ENCODE data around the gene THSD4.
"Not testable (repeated sequence)": the region's sequence is repeated elsewhere in the genome, so short reads cannot be mapped to it uniquely, and the experiment has no call there.

Gene THSD4

DNA sequence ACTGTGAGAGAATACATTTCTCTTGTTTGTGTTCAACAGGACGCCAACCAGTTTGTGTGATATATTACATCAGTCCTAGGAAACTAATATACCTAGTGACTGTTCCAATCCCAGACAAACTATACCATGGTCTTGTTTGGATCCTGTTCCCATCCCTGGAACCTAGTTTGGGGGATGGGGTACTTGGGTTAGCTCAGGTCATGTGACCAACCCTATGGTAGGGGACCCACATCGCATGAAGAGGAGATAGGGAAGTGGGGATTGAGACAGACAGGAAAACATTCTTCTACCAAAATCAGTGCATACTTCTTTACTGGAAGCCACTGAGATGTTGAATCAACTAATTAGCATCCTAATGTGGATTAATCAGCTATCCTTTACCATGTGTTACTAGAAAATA is 146.1 kb downstream of the THSD4 start:
- Histone ChIP-seq H3K27ac (ENCODE audit: low read length) (no peak overlapping the region), H3K27me3 (ENCODE audit: control insufficient read depth in 1 of 2, insufficient read depth in 2 of 2, low read length in 2 of 2) (no peaks in the 10 kb centered on the region), H3K36me3 (ENCODE audit: control insufficient read depth in 2 of 2, insufficient read depth in 2 of 2, low read length in 2 of 2) (peaks cover 0 to 3% of the 10 kb centered on the region in 2 donors), H3K9me3 (ENCODE audit: control insufficient read depth in 2 of 2, low read length in 2 of 2) (no peaks in the 10 kb centered on the region), H3K4me1 (ENCODE audit: control insufficient read depth, insufficient read depth, low read length) (no peaks in the 10 kb centered on the region), H3K4me3 (ENCODE audit: low read length in 2 of 2) (no peak overlapping the region), H3K9ac (ENCODE audit: low read length in 2 of 2) (no peak overlapping the region)

DNA sequence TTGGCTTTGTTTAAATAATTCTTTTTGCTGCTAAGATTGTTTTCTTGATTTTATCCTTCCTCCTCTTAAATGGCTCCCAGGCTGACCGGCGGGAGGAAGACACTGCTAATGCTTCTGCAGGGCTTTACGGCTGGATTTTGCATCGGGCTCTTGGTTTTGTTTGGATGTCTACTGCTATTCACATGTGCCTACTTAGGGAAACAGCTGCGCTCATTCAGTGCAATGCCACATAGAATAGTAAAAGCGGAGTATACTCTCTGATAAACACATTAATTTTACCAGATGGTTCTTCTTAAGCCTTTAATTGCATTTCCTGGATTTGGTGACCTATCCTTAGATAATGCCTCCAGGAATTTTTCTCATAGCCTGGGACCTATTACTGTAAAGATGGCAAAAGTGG is 146.6 kb downstream of the THSD4 start:
- Histone ChIP-seq H3K27ac (ENCODE audit: low read length) (no peak overlapping the region), H3K9me3 (ENCODE audit: control insufficient read depth in 2 of 2, low read length in 2 of 2) (no peaks in the 10 kb centered on the region), H3K4me1 (ENCODE audit: control insufficient read depth, insufficient read depth, low read length) (no peaks in the 10 kb centered on the region), H3K9ac (ENCODE audit: low read length in 2 of 2) (no peak overlapping the region), H3K36me3 (ENCODE audit: control insufficient read depth in 2 of 2, insufficient read depth in 2 of 2, low read length in 2 of 2) (peaks cover 0 to 2% of the 10 kb centered on the region in 2 donors), H3K27me3 (ENCODE audit: control insufficient read depth in 1 of 2, insufficient read depth in 2 of 2, low read length in 2 of 2) (no peaks in the 10 kb centered on the region), H3K4me3 (ENCODE audit: low read length in 2 of 2) (no peak overlapping the region)

GRCh38 chr15:71262599-71262998 is 147.3 kb downstream of the THSD4 start:
- Histone ChIP-seq H3K9ac (ENCODE audit: low read length in 2 of 2) (no peak overlapping the region), H3K9me3 (ENCODE audit: control insufficient read depth in 2 of 2, low read length in 2 of 2) (no peaks in the 10 kb centered on the region), H3K36me3 (ENCODE audit: control insufficient read depth in 2 of 2, insufficient read depth in 2 of 2, low read length in 2 of 2) (peaks cover 0 to 2% of the 10 kb centered on the region in 2 donors), H3K4me3 (ENCODE audit: low read length in 2 of 2) (no peak overlapping the region), H3K4me1 (ENCODE audit: control insufficient read depth, insufficient read depth, low read length) (no peaks in the 10 kb centered on the region), H3K27me3 (ENCODE audit: control insufficient read depth in 1 of 2, insufficient read depth in 2 of 2, low read length in 2 of 2) (no peaks in the 10 kb centered on the region), H3K27ac (ENCODE audit: low read length) (no peak overlapping the region)

DNA sequence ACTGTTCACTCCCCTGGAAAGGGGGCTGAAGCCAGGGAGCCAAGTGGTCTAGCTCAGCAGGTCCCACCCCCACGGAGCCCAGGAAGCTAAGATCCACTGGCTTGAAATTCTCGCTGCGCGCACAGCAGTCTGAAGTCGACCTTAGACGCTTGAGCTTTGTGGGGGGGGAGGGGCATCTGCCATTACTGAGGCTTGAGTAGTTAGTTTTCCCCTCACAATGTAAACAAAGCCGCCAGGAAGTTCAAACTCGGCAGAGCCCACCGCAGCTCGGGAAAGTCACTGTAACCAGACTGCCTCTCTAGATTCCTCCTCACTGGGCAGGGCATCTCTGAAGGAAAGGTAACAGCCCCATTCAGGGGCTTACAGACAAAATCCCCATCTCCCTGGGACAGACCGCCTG is 150.3 kb downstream of the THSD4 start:
- not testable (repeated sequence) for H3K4me1 ChIP-seq (ENCODE audit: control insufficient read depth, insufficient read depth, low read length); H3K9ac ChIP-seq (ENCODE audit: low read length in 2 of 2); H3K36me3 ChIP-seq (ENCODE audit: control insufficient read depth in 2 of 2, insufficient read depth in 2 of 2, low read length in 2 of 2); H3K4me3 ChIP-seq (ENCODE audit: low read length in 2 of 2); H3K27ac ChIP-seq (ENCODE audit: low read length); H3K9me3 ChIP-seq (ENCODE audit: control insufficient read depth in 2 of 2, low read length in 2 of 2); H3K27me3 ChIP-seq (ENCODE audit: control insufficient read depth in 1 of 2, insufficient read depth in 2 of 2, low read length in 2 of 2)

GRCh38 chr15:71271327-71271726 is 156.1 kb downstream of the THSD4 start:
- no peaks in the 10 kb centered on the region for H3K27me3 ChIP-seq (ENCODE audit: control insufficient read depth in 1 of 2, insufficient read depth in 2 of 2, low read length in 2 of 2)
- H3K9me3 ChIP-seq (ENCODE audit: control insufficient read depth in 2 of 2, low read length in 2 of 2), result no peaks in the 10 kb centered on the region
- no peaks in the 10 kb centered on the region for H3K4me1 ChIP-seq (ENCODE audit: control insufficient read depth, insufficient read depth, low read length)
- H3K4me3 ChIP-seq (ENCODE audit: low read length in 2 of 2), result no peak overlapping the region
- H3K27ac ChIP-seq (ENCODE audit: low read length), result no peak overlapping the region
- no peak overlapping the region for H3K9ac ChIP-seq (ENCODE audit: low read length in 2 of 2)
- no peaks in the 10 kb centered on the region for H3K36me3 ChIP-seq (ENCODE audit: control insufficient read depth in 2 of 2, insufficient read depth in 2 of 2, low read length in 2 of 2)

DNA sequence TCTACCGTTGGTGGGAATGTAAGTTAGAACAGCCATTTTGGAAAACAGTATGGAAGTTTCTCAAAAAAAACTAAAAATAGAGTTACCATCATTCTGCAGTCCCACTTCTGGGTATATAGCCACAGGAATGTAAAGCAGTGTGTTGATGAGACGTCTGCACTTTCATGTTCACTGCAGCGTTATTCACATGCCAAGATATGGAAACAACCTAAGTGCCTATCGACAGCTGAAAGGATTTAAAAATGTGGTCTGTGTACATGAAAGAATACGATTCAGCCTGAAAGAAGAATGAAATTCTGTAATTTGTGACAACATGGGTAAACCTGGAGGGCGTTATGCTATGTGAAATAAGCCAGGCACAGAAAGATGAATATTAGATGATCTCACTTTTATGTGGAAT is 157.7 kb downstream of the THSD4 start:
- Histone ChIP-seq H3K27ac (ENCODE audit: low read length) (no peak overlapping the region), H3K27me3 (ENCODE audit: control insufficient read depth in 1 of 2, insufficient read depth in 2 of 2, low read length in 2 of 2) (no peaks in the 10 kb centered on the region), H3K9me3 (ENCODE audit: control insufficient read depth in 2 of 2, low read length in 2 of 2) (no peaks in the 10 kb centered on the region), H3K36me3 (ENCODE audit: control insufficient read depth in 2 of 2, insufficient read depth in 2 of 2, low read length in 2 of 2) (no peaks in the 10 kb centered on the region), H3K4me3 (ENCODE audit: low read length in 2 of 2) (no peak overlapping the region), H3K9ac (ENCODE audit: low read length in 2 of 2) (no peak overlapping the region), H3K4me1 (ENCODE audit: control insufficient read depth, insufficient read depth, low read length) (no peaks in the 10 kb centered on the region)

GRCh38 chr15:71273731-71274447 is 158.6 kb downstream of the THSD4 start:
- Histone ChIP-seq H3K9ac (ENCODE audit: low read length in 2 of 2) (no peak overlapping the region), H3K27ac (ENCODE audit: low read length) (no peak overlapping the region), H3K36me3 (ENCODE audit: control insufficient read depth in 2 of 2, insufficient read depth in 2 of 2, low read length in 2 of 2) (no peaks in the 10 kb centered on the region), H3K4me3 (ENCODE audit: low read length in 2 of 2) (no peak overlapping the region), H3K4me1 (ENCODE audit: control insufficient read depth, insufficient read depth, low read length) (peaks cover 3% of the 10 kb centered on the region), H3K27me3 (ENCODE audit: control insufficient read depth in 1 of 2, insufficient read depth in 2 of 2, low read length in 2 of 2) (no peaks in the 10 kb centered on the region), H3K9me3 (ENCODE audit: control insufficient read depth in 2 of 2, low read length in 2 of 2) (no peaks in the 10 kb centered on the region)

DNA sequence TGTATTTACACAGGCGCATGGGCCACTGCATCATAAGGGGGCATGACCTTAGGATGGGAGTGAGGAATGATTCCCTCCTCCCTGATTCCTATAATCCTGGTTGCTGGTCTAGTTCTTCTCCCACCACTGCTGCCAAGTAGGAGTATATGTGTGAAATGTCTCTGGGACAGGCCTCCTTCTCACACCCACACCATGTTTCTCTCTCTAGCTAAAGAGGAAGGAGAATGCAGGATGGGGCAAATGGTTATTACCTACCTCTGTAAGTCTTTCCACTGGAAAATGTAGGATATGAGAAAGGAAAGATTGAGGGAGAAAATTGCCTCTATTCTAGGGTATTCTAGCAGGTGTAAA is 159.2 kb downstream of the THSD4 start:
- Histone ChIP-seq H3K27ac (ENCODE audit: low read length) (no peak overlapping the region), H3K9ac (ENCODE audit: low read length in 2 of 2) (no peak overlapping the region), H3K4me1 (ENCODE audit: control insufficient read depth, insufficient read depth, low read length) (peaks cover 8% of the 10 kb centered on the region), H3K9me3 (ENCODE audit: control insufficient read depth in 2 of 2, low read length in 2 of 2) (no peaks in the 10 kb centered on the region), H3K36me3 (ENCODE audit: control insufficient read depth in 2 of 2, insufficient read depth in 2 of 2, low read length in 2 of 2) (no peaks in the 10 kb centered on the region), H3K4me3 (ENCODE audit: low read length in 2 of 2) (no peak overlapping the region), H3K27me3 (ENCODE audit: control insufficient read depth in 1 of 2, insufficient read depth in 2 of 2, low read length in 2 of 2) (no peaks in the 10 kb centered on the region)

- no peak overlapping the region for H3K9ac ChIP-seq (ENCODE audit: low read length in 2 of 2)
- no peaks in the 10 kb centered on the region for H3K27me3 ChIP-seq (ENCODE audit: control insufficient read depth in 1 of 2, insufficient read depth in 2 of 2, low read length in 2 of 2)
- H3K27ac ChIP-seq (ENCODE audit: low read length), result no peak overlapping the region
- H3K4me1 ChIP-seq (ENCODE audit: control insufficient read depth, insufficient read depth, low read length), result peaks cover 13% of the 10 kb centered on the region
- no peaks in the 10 kb centered on the region for H3K36me3 ChIP-seq (ENCODE audit: control insufficient read depth in 2 of 2, insufficient read depth in 2 of 2, low read length in 2 of 2)
- H3K9me3 ChIP-seq (ENCODE audit: control insufficient read depth in 2 of 2, low read length in 2 of 2), result no peaks in the 10 kb centered on the region
- H3K4me3 ChIP-seq (ENCODE audit: low read length in 2 of 2), result no peak overlapping the region
Measured at GRCh38 chr15:71275098-71275497, 159.8 kb downstream of the THSD4 start.

GRCh38 chr15:71275566-71276335 is 160.5 kb downstream of the THSD4 start:
- H3K4me1 ChIP-seq (ENCODE audit: control insufficient read depth, insufficient read depth, low read length), result peaks cover 13% of the 10 kb centered on the region
- H3K4me3 ChIP-seq (ENCODE audit: low read length in 2 of 2), result no peak overlapping the region
- H3K27ac ChIP-seq (ENCODE audit: low read length), result no peak overlapping the region

GRCh38 chr15:71276336-71276665 is 161.0 kb downstream of the THSD4 start:
- H3K4me3 ChIP-seq (ENCODE audit: low read length in 2 of 2), result no peak overlapping the region
- no peak overlapping the region for H3K27ac ChIP-seq (ENCODE audit: low read length)

More at GRCh38 chr15:71275566-71276335, 160.5 kb downstream of the THSD4 start:
- Histone ChIP-seq H3K9me3 (ENCODE audit: control insufficient read depth in 2 of 2, low read length in 2 of 2) (no peaks in the 10 kb centered on the region), H3K36me3 (ENCODE audit: control insufficient read depth in 2 of 2, insufficient read depth in 2 of 2, low read length in 2 of 2) (no peaks in the 10 kb centered on the region), H3K27me3 (ENCODE audit: control insufficient read depth in 1 of 2, insufficient read depth in 2 of 2, low read length in 2 of 2) (no peaks in the 10 kb centered on the region), H3K9ac (ENCODE audit: low read length in 2 of 2) (no peak overlapping the region)

More at GRCh38 chr15:71276336-71276665, 161.0 kb downstream of the THSD4 start:
- Histone ChIP-seq H3K27me3 (ENCODE audit: control insufficient read depth in 1 of 2, insufficient read depth in 2 of 2, low read length in 2 of 2) (no peaks in the 10 kb centered on the region), H3K9ac (ENCODE audit: low read length in 2 of 2) (no peak overlapping the region), H3K9me3 (ENCODE audit: control insufficient read depth in 2 of 2, low read length in 2 of 2) (no peaks in the 10 kb centered on the region), H3K36me3 (ENCODE audit: control insufficient read depth in 2 of 2, insufficient read depth in 2 of 2, low read length in 2 of 2) (no peaks in the 10 kb centered on the region), H3K4me1 (ENCODE audit: control insufficient read depth, insufficient read depth, low read length) (peaks cover 13% of the 10 kb centered on the region)

All from stomach smooth muscle (tissue), 2 donors.